ENCODE results near the gene NHLRC4. TPM values are rescaled to one million over a fixed set of nuclear protein-coding genes. Genes with fewer than 3 reads are reported as not detected.
"Not testable (repeated sequence)": the region's sequence is repeated elsewhere in the genome, so short reads cannot be mapped to it uniquely, and the experiment has no call there.

NHLRC4 gene
- polyA plus RNA-seq, 3 donors, result 6.4 to 6.9 (median 6.6) TPM

GRCh38 chr16:593406-593805 lies 26.6 kb downstream of the NHLRC4 start:
- DNase-seq (ENCODE audit: low read depth in 3 of 3, low spot score in 2 of 3), result no peak

- DNase-seq (ENCODE audit: low read depth in 3 of 3, low spot score in 2 of 3), result no peak
Observed at GRCh38 chr16:593807-594206, 27.0 kb downstream of the NHLRC4 start.

GRCh38 chr16:595094-595528 lies 28.3 kb downstream of the NHLRC4 start:
- DNase-seq (ENCODE audit: low read depth in 3 of 3, low spot score in 2 of 3), result no peak

DNA sequence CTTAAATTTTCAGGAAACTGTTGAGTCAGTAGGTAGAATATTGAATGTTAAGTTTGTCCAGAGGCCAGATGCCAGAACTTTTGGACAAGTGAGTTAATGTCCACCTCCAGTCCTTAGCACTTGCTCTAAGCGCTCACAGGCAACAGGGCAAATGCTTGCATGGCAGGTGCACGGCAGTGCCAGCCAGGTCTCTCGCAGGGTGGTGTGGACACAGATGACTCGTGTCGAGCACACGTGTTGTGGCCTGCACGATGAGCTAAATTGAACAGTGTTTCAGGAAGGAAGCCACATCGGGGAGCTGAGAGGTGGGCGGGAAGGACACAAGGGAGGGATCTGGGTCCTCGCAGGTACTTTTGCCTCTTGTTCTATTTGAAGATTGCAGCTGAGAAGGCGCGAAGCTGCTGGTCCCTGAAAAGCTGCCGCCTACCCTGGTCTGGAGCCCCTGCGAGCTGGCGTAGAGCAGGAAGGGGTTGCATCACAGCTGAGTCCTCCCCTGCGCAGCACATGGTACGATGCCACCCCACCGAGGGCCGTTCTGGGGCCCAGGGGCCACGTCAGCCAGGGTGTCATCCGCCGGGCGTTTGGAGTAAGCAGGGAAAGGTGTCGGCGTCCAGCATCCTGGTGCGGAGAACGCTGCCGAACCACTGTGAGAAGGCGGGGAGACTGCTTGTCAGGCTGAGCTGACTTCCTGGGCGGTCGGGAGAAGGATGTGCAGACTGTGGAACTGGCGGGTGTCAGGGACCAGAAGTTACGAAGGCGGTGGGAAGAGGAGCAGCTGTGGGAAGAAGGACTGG lies 29.3 kb downstream of the NHLRC4 start:
- DNase-seq (ENCODE audit: low read depth in 3 of 3, low spot score in 2 of 3), result no peak

DNA sequence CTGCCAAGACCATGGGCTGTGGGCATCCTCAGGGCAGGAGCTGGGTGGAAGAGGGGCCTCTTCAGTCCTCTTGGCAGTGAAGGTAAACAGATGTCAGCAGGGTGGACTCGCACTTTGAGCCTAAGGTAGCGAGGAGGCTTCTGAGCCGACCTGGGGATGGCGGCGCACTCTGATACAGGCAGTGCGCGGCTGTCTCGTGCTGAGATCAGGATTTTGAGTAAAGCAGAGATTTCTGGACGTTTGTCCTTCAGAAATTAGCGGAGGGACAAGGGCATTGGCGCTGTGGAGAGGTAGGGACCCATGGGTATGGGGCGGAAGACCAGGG lies 29.9 kb downstream of the NHLRC4 start:
- no peak for DNase-seq (ENCODE audit: low read depth in 3 of 3, low spot score in 2 of 3)

DNA sequence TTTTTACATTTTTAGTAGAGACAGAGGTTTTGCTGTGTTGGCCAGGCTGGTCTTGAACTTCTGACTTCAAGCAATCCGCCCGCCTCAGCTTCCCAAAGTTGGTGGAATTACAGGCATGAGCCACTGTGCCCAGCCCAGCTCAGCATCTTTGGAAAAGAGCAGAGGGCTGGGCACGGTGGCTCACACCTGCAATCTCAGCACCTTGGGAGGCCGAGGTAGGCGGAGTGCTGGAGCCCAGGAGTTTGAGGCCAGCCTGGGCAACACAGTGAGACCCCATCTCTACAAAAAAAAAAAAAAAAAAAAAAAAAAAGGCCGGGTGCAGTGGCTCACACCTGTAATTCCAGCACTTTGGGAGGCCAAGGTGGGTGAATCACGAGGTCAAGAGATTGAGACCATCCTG lies 30.9 kb downstream of the NHLRC4 start:
- not testable (repeated sequence) for DNase-seq (ENCODE audit: low read depth in 3 of 3, low spot score in 2 of 3)

GRCh38 chr16:598823-599739 lies 32.3 kb downstream of the NHLRC4 start:
- DNase-seq (ENCODE audit: low read depth in 3 of 3, low spot score in 2 of 3), result no peak

DNA sequence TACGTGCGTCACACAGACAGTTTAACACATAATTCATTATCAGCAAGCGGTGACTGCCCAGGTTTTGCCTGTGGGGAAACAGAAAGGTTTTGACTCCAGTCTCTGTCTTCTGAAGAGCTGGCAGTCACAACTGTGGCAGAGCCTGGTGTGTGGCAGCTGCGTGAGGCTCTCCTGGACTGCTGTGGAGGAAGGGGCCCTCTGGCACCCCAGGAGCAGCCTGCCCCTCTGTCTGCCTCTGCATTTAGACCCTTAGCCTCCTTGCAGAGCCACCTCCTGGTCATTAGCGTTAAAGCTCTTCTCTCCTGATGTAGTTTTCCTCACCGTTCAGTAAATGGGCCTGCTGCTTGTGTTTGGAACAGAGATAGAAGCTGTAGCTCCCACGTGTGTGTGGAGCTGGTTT lies 34.0 kb downstream of the NHLRC4 start:
- DNase-seq (ENCODE audit: low read depth in 3 of 3, low spot score in 2 of 3), result no peak

DNA sequence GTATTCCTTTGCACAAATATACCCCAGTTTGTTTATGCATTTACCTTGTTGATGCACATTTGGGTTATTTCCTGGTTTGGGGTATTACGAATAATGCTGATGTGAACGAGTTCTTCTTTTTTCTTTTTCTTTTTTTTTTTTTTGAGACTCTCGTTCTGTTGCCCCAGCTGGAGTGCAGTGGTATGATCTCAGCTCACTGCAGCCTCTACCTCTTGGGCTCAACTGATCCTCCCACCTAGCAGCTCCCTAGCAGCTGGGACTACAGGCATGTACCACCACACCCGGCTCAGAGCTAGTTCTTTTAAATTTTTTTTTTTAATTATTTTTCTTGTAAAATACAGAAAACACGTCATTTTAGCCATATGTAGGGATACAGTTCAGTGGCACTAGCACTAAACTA lies 37.1 kb downstream of the NHLRC4 start:
- no peak for DNase-seq (ENCODE audit: low read depth in 3 of 3, low spot score in 2 of 3)

- DNase-seq (ENCODE audit: low read depth in 3 of 3, low spot score in 2 of 3), result no peak
Observed at GRCh38 chr16:606656-607307, 40.0 kb downstream of the NHLRC4 start.

- no peak for DNase-seq (ENCODE audit: low read depth in 3 of 3, low spot score in 2 of 3)
Observed at GRCh38 chr16:608019-608418, 41.2 kb downstream of the NHLRC4 start.

DNA sequence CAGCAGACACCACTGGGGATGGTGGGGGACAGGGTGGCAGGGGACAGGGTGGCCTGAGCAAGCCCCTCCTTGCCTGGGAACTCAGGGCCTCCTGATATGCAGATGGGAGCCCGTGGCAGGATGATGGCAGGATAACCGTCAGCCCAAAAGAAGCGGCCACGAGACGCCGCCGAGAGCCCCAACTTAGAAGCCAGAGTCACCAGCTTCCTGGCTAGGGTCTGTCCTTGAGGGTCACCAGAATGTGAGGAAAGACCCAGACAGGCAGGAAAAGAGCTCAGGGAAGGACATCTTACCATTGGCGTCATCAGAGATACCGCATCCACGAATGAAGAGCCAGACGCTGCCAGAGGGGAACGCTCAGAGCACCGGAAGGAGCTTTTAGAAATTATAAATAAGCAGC lies 42.5 kb downstream of the NHLRC4 start:
- DNase-seq (ENCODE audit: low read depth in 3 of 3, low spot score in 2 of 3), result no peak

DNA sequence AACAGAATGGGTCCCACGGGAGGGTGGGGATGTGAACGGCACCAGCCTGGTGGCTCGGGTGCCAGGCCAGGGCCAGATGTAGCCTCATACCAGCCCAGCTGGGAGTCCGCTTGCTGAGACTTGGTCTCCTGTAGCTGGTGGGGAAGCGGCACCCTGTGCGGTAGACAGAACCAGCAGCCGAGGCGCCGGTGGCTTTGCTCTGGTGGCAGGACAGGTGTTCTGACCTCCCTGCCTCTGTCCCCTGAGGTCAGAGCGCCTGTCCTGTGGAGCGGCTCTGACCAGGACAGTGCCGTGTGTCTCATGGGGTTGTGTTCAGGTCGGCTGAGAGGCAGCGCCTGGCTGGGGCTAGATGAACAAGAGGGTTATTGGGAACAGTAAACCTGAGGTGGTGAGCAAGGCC lies 43.2 kb downstream of the NHLRC4 start:
- no peak for DNase-seq (ENCODE audit: low read depth in 3 of 3, low spot score in 2 of 3)

DNA sequence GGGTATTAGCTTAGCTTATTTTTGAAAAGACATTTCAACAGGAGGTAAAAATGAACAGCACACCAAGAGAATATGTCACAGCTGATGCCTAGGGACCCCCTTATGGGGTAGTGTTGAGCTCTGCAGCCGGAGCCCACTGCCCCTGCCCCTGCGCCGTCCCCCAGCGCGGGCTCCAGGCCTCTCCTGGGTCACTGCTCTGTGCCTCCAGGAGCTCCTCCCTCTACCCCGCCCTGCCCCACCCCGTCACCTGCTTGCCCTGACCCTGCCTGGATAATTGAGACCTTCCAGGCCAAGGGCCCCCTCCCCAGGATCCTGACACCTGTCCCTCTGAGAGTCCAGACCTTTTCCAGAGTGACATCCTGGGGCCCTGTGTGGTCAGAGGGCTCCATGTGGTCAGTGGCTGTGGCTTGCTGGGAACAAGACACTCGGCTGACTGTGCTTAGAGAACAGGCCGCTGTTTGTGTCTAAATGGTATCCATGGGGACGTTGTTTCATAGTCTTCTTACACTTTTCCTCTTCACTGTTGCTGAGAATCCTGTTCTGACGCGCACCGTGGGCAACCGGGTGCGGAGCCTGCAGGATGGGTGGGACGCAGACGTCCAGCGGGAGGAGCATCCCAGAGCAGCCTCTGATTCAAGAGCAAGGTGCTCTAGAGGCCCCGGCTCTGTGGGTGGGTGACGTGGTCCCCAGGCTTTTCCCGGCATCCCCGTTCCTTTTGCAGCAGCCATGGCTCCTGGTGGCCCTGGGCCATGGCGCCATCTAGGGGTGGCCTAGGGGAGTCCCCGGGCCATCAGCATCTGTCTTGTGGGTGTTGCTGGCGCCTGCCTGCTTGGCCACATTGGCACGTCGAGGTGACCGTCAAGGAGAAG lies 43.9 kb downstream of the NHLRC4 start:
- no peak for DNase-seq (ENCODE audit: low read depth in 3 of 3, low spot score in 2 of 3)

DNA sequence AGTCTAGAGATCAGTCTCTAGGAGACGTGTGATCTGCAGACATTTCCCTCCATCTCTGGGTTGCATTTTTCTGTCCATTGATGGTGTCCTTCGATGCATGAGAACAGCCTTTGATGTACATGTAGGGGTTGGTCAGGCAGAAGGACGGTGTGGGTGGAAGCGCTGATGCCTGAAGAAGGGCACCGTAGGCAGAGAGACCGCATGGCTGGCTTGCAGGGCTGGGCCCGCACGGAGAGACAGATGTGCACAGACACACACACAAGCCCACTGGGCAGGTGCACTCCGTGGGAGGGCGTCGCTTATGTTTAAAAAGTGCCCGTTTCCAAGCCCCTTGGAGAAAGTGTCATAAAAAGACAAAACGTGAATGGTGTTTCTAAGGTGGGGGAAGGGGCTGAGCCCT lies 48.3 kb downstream of the NHLRC4 start:
- DNase-seq (ENCODE audit: low read depth in 3 of 3, low spot score in 2 of 3), result no peak

GRCh38 chr16:616733-617586 lies 50.2 kb downstream of the NHLRC4 start:
- no peak for DNase-seq (ENCODE audit: low read depth in 3 of 3, low spot score in 2 of 3)

DNA sequence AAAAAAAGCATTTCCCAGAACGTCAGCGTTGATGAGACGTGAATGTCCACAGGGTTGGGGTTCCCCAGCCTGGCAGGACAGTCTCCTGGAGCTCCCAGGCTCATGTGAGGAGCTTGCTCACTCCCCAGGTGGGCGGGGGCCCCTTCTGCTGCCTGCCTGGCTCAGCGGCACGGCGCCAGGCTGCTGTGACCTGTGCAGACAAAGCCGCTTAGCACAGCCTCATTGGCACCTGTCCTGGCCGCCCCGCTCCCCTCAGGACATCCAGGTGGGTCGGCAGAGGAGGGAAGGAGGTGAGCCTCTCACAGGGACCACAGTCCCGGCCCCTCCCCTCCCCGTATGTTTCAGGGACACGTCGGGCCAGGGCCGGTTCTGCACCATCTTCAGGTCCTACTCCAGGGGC lies 51.0 kb downstream of the NHLRC4 start:
- DNase-seq (ENCODE audit: low read depth in 3 of 3, low spot score in 2 of 3), result no peak
